Peyer's patch (tissue), 4 donors: ENCODE measurements around the gene ERP27.

Source experiments
- CTCF ChIP-seq, 6 experiments: fragments of 450-650 bp in 4 of 6; fragments of 200-600 bp in 2 of 6; sonication (generic) in 1 of 6; IDR thresholded peaks; one replicate each; pipeline ENCODE4 v1.5.1; 2017 to 2019; ENCODE audit warnings: antibody characterized with exemption in 6 of 6, mild to moderate bottlenecking in 3 of 6, moderate library complexity in 1 of 6
- POLR2A ChIP-seq, 2 donors: fragments of 450-650 bp; IDR thresholded peaks; one replicate each; pipeline ENCODE4 v1.5.1; 2017; ENCODE audit warnings: antibody characterized with exemption in 2 of 2, mild to moderate bottlenecking in 2 of 2, moderate library complexity in 2 of 2

- TF ChIP-seq CTCF (IDR thresholded peaks at IDR 0.05) = no peak
- no peak for TF ChIP-seq POLR2A (IDR thresholded peaks at IDR 0.05)
These were observed 28.0 kb downstream of the ERP27 start for GRCh38 chr12:14910090-14910915.
